Activated naive CD4-positive, alpha-beta T cell treated with Interleukin-2 at 50 U/mL for 16 hours (primary cell): ENCODE data around the gene PREX1.
A peak's percentile ranks its signal among the peaks of the same experiment; 100 is the strongest.
"Not testable (repeated sequence)": the region's sequence is repeated elsewhere in the genome, so short reads cannot be mapped to it uniquely, and the experiment has no call there.

Experiments
- DNase-seq: peaks from one replicate; pipeline ENCODE4 v3.0.0-alpha.2; 2020

Gene PREX1

GRCh38 chr20:48789781-48790472 lies 37.9 kb downstream of the PREX1 start:
- DNase-seq = no peak

GRCh38 chr20:48789185-48789668 lies 38.6 kb downstream of the PREX1 start:
- peak; percentile 60 for DNase-seq

GRCh38 chr20:48788486-48789072 lies 39.2 kb downstream of the PREX1 start:
- DNase-seq = no peak

GRCh38 chr20:48787861-48788375 lies 39.9 kb downstream of the PREX1 start:
- DNase-seq = no peak

- no peak for DNase-seq
These were observed 40.7 kb downstream of the PREX1 start for GRCh38 chr20:48786951-48787705.

- no peak for DNase-seq
These were observed 42.0 kb downstream of the PREX1 start for GRCh38 chr20:48785801-48786200.

- DNase-seq = no peak
These were observed 42.5 kb downstream of the PREX1 start for GRCh38 chr20:48785256-48785655.

GRCh38 chr20:48784273-48784641 lies 43.5 kb downstream of the PREX1 start:
- DNase-seq = peak; percentile 40

GRCh38 chr20:48783533-48784272 lies 44.1 kb downstream of the PREX1 start:
- peak; percentile 49 for DNase-seq

- DNase-seq = no peak
These were observed 44.9 kb downstream of the PREX1 start for GRCh38 chr20:48782901-48783308.

- no peak for DNase-seq
These were observed 45.7 kb downstream of the PREX1 start for GRCh38 chr20:48782053-48782452.

- no peak for DNase-seq
These were observed 46.2 kb downstream of the PREX1 start for GRCh38 chr20:48781634-48782033.

GRCh38 chr20:48779435-48779834 lies 48.4 kb downstream of the PREX1 start:
- no peak for DNase-seq

- no peak for DNase-seq
These were observed 50.0 kb downstream of the PREX1 start for GRCh38 chr20:48777821-48778220.

- no peak for DNase-seq
These were observed 50.8 kb downstream of the PREX1 start for GRCh38 chr20:48777005-48777404.

GRCh38 chr20:48776306-48776705 lies 51.5 kb downstream of the PREX1 start:
- no peak for DNase-seq

- not testable (repeated sequence) for DNase-seq
These were observed 52.3 kb downstream of the PREX1 start for GRCh38 chr20:48775545-48775944.

GRCh38 chr20:48774696-48775095 lies 53.1 kb downstream of the PREX1 start:
- no peak for DNase-seq

GRCh38 chr20:48773837-48774418 lies 53.9 kb downstream of the PREX1 start:
- no peak for DNase-seq

GRCh38 chr20:48772183-48772976 lies 55.4 kb downstream of the PREX1 start:
- DNase-seq = no peak

- DNase-seq = no peak
These were observed 56.3 kb downstream of the PREX1 start for GRCh38 chr20:48771542-48771941.
